ENCODE measurements around the gene ME3.

Gene ME3

DNA sequence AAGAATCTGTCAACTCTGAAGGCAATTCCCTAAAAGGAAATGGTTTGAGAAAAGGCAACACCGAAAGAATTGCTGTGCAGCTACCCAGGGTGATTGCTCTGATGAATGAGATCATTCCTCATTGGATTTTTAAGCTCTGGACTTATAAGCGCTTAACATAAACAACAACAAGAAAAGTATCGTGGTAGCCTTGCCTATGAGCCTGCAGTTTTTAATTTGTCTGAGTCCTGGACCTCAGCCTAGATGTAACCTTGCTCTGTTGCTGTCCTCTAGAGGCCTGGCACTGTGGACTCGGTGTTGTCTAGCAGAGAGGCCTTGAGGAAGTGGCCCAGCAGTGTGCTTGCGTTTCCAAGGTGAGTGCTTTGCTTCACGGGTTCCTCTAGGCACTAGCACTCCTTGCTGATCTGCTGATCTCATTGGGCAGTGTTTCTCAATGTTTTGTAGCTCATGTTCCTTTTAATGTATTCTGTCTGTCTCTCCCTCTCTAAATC, 277.3 kb downstream of the ME3 start:
- no peak overlapping the region for H3K4me3 ChIP-seq (ENCODE audit: low read depth, low read length)
- in situ Hi-C loops (cut with HindIII; ENCODE audit: low sequenced_read_pairs): no loop called here
- DNase-seq (ENCODE audit: low read depth): no peak
- TF ChIP-seq, protein P1, sequence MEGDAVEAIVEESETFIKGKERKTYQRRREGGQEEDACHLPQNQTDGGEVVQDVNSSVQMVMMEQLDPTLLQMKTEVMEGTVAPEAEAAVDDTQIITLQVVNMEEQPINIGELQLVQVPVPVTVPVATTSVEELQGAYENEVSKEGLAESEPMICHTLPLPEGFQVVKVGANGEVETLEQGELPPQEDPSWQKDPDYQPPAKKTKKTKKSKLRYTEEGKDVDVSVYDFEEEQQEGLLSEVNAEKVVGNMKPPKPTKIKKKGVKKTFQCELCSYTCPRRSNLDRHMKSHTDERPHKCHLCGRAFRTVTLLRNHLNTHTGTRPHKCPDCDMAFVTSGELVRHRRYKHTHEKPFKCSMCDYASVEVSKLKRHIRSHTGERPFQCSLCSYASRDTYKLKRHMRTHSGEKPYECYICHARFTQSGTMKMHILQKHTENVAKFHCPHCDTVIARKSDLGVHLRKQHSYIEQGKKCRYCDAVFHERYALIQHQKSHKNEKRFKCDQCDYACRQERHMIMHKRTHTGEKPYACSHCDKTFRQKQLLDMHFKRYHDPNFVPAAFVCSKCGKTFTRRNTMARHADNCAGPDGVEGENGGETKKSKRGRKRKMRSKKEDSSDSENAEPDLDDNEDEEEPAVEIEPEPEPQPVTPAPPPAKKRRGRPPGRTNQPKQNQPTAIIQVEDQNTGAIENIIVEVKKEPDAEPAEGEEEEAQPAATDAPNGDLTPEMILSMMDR (IDR thresholded peaks at IDR 0.05; ENCODE audit: low read depth, low read length, missing control alignments): no peak

Data from astrocyte of the cerebellum (primary cell).